HG02970 (cell line): ENCODE data around the gene AFAP1.

ENCODE experiments used
- ATAC-seq: cut with Tn5 transposase; IDR thresholded peaks from one replicate; pipeline ENCODE4 v1.9.1; 2021; ENCODE audit warnings: mild to moderate bottlenecking, moderate library complexity, moderate number of reproducible peaks; ENCODE audit not compliant: unreplicated experiment, low FRiP score

AFAP1 gene

DNA sequence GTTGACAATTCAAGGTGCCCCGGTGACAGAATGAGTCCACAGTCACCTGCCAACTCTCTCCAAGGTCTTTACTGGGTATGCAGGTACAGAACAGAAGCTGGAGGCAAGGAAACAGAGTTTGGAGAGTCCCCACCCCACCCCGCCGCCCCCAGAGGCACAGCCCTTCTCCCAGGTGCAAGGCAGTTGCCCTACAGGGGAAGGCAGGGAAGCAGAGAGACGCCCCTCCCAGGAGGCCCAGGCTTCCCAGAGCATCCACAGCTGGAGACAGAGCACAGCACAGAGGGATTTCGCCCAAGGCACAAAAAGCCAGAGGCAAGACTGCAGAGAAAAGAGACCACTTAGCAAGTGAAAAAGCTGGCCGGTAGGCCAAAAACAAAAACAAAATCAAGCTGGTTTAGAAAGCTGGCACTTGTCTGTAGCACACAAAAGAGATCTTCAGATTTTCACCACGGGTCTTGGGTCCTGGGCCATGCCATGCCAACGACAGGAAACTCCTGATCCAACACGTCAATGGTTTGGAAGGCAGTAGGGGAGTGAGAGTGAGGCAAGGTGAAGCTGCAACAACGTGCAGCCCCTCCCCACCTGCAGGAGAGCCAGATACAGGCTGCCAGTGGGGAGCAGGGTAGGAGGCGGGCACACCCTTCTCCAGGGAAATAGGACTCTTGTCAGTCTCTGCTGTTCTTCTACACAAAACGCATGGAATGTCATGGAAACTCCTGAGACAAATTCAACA is 113.3 kb downstream of the AFAP1 start:
- ATAC-seq, result no peak

DNA sequence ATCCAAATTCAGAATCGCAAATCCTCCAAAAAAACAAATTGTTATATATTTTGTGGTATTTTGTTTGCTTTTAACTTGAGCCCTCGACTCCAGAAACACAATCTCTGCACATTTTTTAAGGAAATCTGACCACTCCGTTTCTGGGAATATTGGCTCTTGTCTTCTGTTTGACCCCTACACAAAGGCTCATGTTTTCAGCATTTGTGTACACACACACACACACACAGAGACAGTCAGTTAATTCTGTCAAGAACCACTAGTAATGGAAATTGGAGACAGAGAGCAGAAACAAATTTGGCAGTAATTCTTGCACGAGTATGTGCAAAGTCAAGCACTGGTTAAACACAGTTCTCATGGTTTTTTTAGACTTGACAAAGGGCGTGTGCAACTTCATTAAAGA is 115.4 kb downstream of the AFAP1 start:
- no peak for ATAC-seq

DNA sequence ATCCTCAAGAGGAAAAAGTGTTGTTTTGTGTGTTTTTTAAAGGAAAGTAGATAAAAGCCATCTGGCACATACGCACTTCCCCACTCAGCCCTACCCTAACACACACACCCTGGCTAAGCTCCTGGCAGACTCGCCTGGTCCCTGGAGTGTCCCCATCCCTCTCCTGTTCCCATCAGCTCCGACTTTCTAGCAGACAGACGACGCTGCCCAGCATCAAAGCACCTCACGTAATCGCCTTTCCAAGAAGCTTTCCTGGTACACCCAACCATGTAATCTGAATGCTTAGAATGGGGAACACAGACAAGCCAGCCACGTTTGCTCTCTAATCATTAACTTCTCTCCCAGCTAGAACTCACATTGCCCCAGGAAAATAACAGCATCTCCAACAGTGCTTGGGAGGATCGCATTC is 116.2 kb downstream of the AFAP1 start:
- no peak for ATAC-seq

DNA sequence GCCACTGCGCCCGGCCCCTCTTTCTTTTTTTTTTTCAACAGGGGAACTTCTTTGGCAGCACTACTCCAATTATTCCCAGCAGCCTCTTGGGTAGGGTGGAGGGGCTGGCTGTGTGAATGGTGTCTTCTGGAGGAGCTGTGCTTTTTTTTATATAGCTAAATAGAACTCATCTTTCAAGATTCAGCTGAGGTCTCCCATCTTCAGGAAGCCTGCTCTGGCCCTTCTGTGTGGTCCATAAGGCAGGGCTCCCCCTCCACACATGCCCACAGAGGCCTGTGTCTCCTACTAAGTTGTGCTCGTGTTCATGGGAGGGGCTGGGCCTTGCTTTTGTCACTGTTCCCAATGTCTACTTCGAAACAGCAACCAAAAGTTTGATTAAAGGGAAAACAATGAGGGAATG is 116.8 kb downstream of the AFAP1 start:
- ATAC-seq, result no peak

DNA sequence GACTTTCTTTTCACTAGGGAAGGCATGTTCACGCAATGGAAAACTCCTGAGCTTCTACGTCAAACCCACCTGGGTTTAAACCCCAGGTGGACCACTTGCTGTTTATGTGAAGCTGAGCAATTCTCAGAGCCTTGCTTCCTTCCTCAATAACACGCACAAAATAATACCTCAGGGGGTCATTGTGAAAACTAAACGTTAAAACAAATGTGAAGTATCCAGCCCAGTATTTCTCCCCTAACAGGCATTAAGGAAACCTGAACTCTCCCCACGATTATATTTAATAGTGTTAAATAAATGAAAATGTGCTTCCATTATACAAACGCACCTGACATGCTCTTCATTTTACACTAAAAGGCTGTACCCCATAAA is 117.5 kb downstream of the AFAP1 start:
- ATAC-seq, result no peak

DNA sequence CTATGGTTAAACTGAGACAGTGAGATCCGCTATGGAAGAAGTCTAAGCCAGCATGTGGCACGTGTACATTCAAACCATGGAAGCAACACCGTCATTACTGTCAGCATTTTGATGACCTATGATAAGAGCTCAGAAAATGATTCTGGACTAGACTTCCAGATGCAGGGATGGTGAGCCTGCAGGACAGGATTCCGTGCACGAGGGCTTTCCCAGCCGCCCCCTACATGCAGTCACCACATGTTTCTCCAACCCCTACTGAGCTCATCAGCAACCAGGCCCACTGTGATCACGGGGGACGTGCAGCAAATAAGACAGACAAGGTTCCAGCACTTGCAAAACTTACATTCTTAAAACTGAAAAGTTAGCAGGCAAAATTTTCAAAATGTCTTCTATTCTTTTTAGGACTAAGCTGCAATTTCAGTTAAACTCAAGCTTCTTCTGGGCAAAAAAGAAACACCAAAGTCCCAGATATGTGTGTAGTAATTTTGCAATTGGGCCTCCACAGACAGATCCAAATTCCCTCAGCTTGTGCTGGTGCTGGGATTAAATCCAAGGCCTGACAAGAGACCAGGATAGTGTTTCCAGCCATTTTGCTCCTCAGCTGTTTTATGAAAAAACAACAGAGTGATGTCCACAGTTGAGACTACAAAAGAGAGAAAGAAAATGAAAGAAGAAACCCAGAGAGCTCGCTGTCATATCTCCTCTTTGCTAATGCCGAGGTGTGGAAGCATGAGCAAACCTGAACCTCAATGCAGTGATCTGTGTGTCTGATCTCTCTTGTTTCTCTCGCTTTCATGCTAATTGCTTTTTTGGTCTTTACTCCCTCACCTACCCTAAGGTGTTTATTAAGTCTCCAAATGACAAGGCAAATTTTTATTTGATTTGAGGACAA is 118.2 kb downstream of the AFAP1 start:
- no peak for ATAC-seq

DNA sequence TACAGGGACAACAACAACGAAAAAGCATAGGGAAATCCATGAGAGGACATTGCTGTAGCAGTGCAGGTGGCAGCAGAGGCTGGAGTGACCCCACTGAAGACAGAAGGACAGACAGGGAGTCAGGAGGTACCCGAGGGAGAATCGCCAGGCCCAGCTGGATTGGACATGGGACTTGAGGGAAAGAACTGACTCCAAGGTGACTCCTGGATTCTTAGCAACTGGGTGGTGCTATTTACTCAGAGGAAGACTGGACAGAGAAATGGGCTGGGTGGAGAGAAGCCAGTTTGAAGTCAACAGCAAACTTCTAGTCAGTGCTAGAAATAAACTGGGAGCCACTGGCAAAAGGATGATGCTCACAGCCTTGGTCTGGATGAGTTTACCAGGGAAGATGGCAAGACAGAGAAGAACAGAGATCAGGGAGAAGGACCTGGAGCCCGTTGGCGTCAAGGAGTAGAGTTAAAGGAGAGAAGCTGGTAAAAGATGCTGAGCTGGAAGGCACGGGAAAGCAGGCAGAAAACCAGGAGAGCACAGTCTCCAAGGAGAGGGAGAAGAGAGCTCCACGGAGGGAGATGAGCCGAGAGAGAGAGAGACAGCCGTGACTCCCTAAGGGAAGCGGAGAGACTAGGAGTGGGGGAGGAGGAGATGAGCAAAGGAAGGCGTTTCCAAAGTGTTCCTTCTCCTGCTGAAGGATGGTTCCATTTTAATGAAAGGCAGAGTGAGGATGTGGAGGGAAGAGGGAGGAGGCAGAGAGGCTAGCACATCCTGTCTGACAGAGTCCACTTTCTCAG is 119.4 kb downstream of the AFAP1 start:
- ATAC-seq, result no peak

DNA sequence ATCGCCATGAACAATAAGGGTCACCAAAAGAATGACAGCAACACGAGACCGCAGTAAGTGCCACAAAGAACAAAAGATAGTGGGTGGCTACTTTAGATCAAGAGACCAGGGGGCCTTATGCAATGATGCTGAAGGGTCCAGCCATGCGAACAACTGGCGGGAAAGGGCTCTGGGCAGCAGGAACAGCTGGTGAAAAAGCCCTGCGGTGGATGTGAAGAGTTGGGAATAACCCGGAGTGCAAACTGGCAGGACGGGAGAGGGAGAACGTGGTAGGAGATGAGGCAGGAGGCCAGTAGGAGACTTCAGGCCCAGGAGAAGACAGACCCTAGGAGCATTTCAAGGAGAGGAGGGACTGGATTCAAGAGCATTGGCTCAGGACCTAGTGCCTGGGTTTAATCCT is 120.2 kb downstream of the AFAP1 start:
- no peak for ATAC-seq

DNA sequence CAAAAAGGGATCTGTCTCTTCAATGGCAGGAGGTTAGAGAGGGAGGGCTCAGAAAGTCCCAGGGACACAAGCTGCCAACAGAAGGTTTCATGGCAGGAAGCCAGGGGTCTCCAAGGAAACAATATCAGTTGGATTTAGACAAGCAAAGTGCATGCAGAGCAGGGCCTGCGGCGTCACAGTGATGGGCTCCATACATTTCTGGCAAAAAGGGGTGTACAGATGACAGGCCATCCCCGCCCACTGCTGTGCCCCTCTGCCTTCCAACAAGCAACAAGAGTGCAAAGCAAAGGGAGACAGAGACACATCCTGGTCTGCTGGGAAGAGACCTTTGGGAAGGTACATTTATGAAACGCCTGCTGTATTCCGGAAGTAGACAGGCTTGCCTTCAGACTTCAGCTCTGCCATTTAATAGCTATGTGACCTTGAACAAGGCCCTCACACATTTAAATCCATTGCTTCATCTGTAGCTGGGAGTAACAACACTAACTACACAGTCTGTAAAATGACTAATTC is 121.2 kb downstream of the AFAP1 start:
- no peak for ATAC-seq

DNA sequence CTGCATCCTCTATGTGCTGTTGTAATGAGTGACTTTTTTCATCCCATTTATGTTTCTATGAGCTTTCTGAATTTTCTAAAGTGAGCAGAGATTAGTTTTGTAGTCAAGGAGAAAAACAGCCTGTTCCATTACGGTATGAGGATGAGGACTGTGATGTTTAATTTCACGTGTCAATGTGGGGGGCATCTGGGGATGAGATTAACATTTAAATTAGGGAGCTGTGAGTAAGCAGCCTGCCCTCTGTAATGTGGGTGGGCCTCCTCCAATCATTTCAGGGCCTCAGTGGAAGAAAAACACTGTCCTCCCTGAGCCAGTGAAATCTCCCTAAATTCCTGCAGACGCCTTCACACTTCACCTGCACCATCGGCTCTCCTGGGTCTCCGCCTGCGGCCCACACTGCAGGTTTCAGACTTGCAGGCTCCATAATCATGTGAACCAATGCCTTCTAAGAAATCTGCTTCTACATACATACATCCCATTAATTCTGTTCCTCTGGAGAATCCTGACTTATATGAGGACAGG is 121.7 kb downstream of the AFAP1 start:
- ATAC-seq, result no peak

DNA sequence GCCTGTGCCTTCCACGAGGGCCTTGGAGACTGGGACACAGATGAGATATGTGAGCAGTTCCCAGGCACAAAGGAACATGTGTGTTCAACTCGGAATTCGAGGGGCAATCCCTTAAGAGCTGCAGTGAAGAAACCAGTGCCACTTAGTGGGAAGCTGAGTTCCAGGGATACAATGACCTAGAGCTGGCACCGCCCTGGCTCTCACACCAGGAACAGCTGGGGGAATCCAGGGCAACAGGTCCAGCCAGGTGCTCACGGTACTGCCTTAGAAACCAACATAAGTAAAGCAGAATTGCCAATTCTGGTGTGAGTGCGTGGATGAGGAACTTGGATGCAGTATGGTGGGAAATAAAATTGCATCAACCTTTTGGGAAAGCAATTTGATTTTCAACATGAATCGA is 122.9 kb downstream of the AFAP1 start:
- ATAC-seq, result no peak

DNA sequence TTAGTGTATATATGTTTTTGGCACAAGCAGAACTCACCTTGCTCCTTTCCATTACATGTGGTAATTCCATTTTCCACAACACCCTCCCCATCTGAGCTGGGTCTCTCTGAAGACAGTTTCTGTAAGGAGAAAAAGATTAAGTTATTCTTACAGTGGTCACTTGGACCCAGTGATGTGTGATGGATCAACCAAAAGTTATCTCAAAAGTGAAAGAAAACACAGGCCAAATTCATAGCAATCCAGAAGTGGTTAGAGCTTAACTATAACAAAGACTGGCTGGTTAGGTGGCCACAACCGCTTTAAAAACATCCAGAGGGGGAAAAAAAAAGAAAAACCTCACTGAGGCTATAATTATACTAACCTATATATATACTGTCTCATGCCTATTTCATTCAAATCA is 123.7 kb downstream of the AFAP1 start:
- no peak for ATAC-seq

DNA sequence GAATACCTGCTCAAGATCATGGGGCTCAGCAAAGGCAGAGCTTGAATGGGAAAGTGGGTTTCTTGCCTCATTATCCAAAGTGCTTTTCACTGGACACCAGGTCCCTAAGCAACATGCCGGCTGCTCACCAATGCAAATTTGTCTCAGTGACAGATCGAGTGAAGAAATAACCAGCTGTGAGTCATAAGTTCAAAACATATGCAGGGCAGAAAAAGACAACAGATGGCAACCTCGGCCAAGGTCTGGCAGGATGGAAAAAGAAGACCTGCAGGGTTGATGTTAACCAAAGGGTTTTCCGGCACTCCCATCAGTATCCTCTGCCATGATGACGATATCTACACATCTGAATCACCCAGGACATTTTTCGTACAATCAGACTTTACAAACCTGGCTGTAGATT is 124.1 kb downstream of the AFAP1 start:
- ATAC-seq, result no peak

DNA sequence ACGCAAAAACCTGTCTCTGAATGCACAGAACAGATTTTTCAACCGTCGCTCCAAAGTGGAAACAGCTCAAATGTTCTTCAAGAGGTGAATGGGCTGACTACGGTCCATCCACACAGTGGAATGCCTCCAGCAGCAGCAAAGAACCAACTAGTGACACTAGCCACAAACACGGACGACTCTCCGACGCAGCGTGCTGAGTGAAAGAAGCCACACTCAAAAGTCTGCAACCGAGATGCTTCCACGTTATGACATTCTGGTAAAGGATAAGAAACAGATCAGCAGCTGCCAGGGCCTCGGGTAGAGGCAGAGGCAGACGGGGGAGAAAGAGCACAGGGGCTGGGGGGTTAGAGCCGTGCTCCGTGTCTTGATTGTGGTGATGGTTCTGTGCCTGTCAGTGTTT is 125.2 kb downstream of the AFAP1 start:
- no peak for ATAC-seq

DNA sequence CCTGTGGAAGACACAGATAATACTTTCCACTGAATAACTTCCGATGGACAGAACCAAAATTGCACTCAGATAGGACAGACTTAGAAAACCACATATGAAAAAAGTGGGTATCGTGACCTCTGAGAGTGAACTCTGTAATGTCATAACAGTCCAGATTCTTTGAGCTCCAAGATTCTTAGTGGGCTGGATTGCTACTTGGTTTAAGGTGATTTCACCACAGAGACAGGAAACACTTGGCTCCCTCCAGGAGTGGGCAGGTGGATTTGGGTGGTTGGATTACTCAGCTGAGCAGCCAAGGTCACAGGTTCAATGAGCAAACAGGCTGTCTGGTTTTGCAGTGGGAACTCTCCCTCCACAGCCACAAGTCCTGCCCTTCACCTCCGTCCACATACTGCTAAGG is 126.0 kb downstream of the AFAP1 start:
- ATAC-seq, result no peak

DNA sequence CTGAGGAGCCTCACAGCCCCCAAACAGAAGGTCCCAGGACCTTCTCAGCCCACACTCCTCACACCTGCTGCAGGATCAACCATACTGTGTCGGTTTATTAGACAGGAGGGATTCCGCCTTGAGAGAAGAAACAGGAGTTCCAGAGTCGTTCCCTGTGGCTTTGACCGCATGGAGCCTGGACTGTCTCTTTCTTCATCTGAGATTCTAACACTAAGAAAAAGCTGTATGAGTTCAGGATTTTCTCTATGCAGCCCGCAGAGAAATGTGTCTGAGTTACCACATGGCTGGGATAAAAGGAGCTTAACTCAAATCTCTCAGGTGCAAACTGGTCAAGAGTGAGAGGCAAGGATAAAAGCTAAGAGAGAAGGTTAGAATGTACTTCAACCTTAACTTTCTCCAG is 126.7 kb downstream of the AFAP1 start:
- no peak for ATAC-seq

DNA sequence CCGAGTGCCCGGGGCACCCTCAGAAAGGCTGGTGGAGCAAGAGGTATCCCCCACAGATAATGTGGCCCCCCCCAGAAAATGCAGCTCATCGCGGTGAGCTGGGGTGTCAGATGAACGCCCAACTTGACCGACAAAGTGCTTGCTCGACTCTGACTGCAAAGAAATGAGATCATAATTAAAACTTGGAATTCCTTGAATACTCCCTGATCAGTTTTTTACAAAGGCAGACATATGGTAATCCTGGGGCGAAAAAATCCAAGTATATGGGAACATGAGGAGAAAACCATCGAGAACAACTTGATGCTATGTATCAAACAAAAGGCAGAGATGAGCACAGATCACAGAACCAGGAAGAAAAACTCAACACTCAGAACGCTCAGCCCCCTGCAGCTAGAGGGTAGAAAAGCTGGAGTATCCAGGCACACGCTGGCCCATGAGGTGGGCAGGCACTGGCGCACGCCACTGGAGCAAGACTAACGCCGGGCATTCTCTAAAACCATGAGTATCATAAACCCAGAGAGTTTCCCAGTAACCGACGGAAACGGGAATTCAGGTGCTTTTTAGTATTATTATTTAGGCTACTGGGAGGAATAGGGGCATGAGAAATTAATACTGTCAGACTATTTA is 127.3 kb downstream of the AFAP1 start:
- ATAC-seq, result no peak

DNA sequence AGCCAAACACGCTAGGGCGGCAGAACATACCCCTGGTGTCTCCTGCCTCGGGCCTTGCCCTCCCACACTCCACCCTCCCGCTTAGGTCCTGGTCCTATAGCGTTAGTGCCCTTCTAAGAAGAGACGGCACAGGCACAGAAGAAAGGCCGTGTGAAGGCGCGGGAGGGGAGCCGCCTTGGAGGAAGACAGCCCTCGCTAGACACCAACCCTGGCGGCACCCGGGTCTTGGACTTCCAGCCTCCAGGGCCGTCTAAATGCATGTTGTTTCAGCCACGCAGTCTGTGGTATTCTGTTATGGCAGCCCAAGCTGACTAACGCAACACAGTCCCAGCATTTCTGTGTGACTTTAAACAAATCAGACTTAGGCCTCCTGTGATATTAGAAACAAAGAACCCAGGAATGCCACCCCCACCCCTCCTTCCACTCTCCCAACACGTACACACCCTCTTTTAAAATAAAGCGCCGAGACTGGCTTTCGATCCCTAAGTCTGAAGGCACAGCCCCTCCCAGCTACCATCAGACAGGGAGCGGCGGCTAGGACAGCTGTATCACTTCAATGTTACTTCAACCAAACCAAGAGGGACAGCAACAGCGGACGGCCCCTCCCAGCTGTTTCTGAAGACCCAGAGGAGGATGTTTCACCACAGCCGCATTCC is 128.0 kb downstream of the AFAP1 start:
- ATAC-seq, result no peak

DNA sequence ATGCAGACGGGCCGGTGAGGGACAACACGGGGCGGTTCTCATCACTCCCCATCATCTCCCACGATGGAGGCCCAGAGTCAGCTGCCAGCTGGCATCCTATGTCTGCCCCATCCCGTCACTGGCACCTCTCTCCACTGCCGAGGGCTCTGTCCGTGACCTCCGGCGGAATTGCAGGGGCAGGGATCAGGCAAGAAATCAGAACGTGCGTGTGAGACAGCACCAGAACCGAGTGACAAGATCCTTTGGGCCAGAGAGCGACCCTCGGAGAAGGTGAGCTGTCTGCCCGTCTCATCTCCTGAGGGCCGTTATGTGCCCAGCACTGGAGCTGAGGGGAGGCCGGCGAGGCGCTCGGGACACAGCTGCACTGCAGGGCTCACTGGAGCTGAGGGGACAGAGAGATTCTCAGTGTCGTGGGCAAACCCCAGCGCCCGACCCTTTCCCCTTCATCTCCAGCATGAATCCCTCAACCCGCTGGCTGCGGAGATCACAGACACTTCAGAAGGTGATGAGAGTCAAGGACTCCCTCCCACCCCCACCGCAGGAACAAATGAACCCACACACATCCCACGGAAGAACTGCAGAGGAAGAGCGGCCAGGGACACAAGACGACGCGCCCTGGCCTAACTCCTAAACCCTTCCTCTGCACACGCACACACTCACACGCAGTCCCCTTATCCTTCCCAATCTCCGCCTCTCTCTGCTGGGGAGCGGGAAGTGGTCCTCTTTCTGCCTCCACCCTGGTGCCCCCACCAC is 128.7 kb downstream of the AFAP1 start:
- no peak for ATAC-seq
